HEK293 (cell line): ENCODE data around the gene DCLRE1C.

Experiments used
- CTCF ChIP-seq: fragments of 450-650 bp; formaldehyde crosslinking; IDR thresholded peaks from 2 replicates; pipeline ENCODE4 v1.5.1; 2016; ENCODE audit warnings: missing biosample characterization, missing genetic modification characterization
- ZNF362 ChIP-seq: fragments of 450-650 bp; formaldehyde crosslinking; IDR thresholded peaks from 2 replicates; pipeline ENCODE4 v1.5.1; 2016; ENCODE audit warnings: missing biosample characterization, missing genetic modification characterization

- TF ChIP-seq ZNF362 (tag by site-specific recombination): no peak
- TF ChIP-seq CTCF: no peak
Measured at GRCh38 chr10:14904864-14905263, 49.0 kb downstream of the DCLRE1C start.
